H4 (cell line): ENCODE data around the gene CD6. TPM values are rescaled to one million over a fixed set of nuclear protein-coding genes. Genes with fewer than 3 reads are reported as not detected.
"Not testable (repeated sequence)": the region's sequence is repeated elsewhere in the genome, so short reads cannot be mapped to it uniquely, and the experiment has no call there.

Source experiments
- DNase-seq: peaks from one replicate; pipeline ENCODE4 v3.0.0-alpha.2; 2015; ENCODE audit warnings: low spot score
- total RNA-seq: library from RNA; depleted of rRNA; stranded (reverse); fragments of >200 nt; shearing (Covaris generic); gene quantifications from 2 replicates; pipeline ENCODE4 v1.2.3, GENCODE V29; 2014

Gene CD6
- total RNA-seq, 1 experiment from 2014 or later: not detected

DNA sequence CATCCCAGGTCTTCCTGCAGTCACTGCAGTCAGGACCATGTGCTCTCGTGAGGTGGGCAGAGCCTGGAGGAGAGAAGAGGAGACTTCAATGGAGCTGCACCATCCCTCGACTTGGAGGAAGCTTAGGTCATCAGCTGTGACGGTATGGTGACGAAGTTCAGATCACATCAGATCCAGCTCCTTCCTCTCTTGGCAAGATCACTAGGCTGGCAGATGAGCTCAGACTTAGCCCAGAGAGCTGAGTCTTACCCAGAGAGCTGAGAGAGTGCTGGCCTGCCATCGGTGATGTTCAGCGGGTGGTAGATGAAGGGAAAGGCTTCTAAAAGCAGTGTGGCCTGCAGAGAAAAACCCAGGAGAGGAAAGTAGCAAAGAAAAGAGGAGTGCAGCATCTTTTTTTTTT is 17.7 kb upstream of the CD6 start:
- no peak for DNase-seq

DNA sequence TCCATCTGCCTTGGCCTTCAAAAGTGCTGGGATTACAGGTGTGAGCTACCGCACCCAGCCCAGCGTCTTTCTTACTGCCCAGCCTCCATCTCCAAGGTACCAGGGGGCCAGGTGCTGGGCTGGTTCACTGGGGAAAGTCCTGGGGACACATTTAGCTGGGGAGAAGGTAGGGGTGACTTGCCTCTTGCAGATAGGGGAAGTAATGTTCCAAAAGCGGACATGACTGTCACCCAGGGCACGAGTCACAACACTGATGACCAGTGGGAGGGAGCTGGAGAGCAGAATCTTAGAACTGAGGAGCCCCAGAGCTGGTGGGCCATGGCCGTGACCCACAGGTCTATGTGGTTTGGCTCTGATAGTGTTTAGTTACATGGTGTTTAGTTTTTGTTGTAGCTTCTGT is 17.1 kb upstream of the CD6 start:
- DNase-seq: no peak

DNA sequence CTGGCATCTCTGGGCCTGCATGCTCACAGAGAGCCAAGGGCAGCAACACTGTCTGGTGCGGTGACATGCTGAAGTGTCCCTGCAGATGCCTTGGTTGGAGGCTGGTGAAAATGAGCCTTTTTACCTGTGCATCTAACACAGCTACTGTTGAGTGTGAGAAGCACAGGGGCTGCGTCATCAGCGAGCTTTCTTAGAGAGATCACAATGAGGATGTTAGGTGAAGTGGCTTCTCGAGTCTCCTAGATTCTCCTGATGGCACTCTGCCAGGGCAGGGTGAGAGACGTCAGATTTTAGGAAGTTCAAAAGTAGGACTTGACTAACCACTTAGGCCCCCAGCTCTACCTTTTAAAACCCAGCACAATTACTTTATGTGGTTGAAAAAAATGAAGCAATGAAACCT is 15.9 kb upstream of the CD6 start:
- no peak for DNase-seq

DNA sequence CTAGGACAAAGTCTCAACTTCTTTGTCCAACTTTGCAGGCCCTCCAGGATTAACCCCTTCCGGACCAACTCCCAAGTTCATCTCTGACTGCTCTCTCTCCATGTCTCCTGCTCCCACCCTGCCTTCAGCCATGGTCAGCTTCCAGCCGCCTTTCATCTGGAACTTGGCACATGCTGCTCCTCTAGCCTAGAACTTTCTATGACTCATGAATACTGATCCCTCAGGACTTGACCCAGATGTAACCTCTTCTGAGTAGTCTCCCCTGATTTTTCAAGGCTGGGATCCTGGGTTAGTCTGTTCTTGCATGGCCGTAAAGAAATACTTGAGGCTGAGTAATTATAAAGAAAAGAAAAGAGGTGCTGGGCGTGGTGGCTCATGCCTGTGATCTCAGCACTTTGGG is 14.3 kb upstream of the CD6 start:
- DNase-seq: no peak

DNA sequence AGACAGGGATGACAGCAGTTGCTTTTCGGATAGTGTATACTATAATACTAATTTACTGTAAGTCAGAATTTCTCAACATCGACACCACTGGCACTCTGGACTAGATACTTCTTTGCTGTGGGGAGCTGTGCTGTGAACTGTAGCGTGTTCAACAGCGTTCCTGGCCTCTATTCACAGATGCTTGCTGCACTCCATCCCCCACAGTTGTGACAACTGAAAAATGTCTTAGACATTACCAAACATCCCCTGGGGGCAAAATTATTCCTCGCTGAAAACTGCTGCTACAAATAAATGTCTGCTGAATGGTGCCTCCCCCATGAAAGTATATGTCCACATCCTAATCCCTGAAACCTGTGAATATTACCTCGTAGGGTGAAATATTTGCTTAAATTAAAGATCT is 12.0 kb upstream of the CD6 start:
- DNase-seq: no peak

DNA sequence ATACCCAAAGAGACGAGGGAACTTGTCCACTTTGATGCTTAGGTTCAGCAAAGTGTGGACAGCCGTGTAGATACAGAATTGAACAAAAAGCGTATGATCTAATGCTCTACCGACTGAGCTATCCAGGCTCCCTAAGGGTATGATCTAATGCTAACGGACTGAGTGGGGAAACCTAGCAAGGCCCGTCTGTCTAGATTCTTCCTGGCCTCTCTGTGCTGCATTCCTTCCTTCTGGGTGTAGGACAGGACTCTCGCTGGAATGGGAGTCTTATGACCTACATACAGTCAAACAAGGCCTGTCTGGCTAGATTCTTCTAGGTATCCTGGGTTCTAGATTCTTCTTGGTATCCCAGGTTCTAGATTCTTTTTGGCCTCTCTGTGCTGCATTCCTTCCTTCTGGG is 11.1 kb upstream of the CD6 start:
- no peak for DNase-seq

DNA sequence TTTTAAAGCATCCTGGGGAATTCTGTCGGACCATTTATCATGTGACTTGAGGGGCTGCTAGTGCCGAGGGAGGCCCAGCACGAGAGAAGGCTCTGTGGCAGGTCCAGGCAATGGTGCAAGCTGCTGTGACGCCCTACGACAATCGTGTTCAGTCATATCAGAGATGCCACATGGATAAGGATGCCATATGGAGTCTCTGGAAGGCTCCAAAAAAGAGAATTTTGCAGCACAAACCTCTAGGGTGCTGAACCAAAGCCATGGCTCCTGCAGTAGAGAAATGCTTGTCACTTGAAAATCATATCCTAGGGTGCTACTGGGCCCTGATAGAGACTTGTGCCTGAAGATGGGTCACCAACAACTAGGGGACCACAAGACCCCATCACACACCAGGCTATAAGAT is 6.7 kb upstream of the CD6 start:
- no peak for DNase-seq

DNA sequence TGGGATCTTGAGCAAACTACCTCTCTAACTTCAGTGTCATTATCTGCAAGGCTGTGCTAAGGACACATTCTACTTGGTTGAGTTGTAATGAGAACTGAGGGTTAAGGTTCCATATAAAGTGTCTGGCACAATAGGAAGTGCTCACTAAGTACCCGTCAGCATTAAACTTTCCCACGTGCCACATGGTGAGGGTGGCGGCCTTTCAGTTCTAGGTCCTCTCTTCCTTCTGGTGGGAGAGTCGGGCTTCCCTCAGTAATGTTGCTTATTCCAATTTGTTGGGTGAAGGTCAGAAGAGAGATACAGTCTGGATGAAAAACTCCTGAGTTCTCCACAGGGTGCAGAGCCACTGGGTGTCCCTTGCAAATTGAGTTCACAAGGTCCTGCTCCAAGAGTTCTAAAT is 4.6 kb upstream of the CD6 start:
- DNase-seq: no peak

DNA sequence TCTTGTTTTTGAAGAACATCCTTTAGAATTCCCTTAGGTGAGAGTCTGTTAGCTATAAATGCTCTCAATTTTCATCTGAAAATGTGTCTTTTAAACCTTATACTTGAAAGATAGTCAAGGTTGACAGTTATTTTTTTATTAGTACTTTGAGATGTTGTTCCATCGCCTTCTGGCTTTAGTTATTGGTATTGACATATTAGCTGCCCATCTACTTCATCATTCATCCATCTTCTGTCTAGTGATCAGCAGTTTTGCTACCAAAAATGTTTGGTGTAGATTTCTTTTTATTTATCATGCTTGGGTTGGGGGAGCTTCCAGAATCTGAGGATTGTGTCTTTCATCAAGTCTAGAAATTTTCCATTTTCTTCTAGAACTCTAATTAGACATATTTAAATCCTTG is 3.3 kb upstream of the CD6 start:
- no peak for DNase-seq

DNA sequence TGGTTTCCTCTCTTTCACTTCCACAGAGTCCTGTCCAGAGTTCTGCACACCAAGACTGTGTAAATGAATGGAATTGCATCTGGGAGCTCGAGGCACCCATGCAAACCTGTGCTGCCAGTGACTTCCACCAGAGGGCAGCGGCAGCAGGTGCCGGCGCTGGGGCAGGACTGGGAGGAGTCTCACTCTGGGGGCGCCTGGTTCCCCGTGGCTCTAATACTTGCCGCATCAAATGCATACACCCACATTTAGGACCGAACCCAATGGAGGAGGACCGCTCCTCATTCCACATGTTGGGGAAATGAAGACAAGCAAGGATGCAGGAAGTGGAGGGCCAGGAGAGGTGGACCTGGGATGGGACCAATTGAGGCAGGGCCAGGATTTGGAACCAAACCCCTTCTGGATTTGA is 1.1 kb upstream of the CD6 start:
- DNase-seq: no peak

DNA sequence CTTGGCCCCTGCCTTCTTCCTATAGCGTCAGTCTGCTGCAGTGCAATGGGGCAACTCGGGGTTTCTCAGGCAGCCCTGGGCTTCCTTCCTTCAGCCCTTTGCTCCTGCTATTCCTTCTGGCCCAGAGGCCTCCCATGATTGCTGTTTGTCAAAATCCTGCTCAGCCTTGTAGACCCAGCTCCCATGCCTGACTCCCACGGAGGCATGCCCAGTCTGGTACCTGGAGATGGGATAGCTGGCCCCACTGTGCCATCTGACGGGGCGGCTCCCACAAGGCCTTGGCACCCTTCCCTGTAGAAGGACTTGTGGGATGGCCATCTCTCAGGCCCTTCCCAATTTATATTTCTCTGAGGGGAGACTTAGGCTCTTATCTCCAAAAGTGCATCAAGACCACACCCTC is 590 bp upstream of the CD6 start:
- no peak for DNase-seq

DNA sequence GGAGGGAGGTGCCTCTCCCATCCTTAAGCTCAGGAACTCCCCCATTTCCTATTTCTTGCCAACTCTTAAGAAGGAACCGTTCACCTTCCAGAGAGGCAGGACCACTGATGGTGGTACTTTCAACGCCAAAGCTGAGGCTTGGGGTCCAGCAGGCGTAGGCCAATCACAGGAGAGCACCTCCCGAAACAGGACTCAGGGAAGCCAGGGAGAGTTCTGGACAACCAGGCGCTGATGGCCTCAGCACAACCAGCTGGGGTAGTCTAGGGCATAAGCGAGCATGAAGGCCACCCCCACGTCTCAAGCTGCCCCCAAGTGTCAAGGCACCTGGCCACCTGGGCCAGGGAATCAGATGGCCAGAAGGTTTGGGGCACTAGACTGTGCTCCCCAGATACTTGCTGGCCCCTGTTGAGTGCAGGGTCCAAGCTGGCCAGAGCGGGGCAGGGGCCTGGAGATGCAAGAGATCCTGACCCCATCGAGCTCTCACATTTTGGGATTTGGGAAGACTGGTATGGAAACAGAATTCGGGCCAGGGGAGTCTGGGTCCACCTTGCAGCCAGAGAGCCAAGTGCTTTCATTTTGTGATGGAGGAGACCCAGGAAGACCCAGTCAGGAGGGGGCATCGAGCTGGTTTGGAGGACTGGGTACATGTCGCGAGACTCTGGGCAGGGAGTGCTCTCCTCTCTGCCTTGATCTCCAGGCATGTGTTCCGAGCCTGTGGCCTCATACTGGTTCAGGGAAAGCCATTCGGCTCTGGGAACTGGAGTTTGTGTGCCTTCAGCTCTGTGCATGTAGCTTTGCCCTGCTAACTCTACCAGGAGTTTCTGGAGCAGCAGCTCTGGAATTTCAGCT is 926 bp downstream of the CD6 start:
- no peak for DNase-seq

DNA sequence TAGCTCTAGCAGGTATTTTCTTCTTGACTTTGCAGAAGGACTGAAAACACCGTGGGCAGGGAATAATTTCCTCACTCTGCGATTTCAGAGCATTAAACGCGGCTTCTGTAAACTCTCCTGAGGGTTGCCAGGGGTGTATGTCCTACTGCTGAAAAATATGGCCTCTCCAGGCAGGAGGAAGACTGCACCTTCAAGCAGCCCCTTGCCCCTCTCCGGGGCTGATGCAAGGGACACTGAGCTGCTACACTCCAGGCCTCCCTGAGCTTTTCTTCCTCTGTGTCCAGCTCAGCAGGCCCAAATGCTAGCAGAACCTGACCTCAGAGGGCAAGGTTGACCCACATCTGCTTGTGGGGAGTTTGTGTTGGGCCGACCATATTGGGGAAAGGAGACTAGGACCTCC is 2.2 kb downstream of the CD6 start:
- no peak for DNase-seq

DNA sequence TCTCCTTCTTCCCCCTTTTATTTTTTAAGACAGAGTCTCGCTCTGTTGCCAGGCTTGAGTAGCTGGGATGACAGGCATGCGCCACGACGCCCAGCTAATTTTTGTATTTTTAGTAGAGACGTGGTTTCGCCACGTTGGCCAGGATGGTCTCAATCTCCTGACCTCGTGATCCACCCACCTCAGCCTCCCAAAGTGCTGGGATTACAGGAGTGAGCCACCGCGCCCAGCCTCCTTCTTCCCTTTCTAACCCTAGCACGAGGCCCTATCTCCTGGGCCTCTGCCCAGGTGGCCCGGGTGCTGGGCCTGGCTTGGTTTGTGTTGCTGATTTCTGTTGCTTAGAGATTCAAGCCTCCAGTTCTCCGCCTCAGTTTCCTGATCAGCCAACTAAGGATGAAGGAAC is 2.8 kb downstream of the CD6 start:
- DNase-seq: not testable (repeated sequence)

DNA sequence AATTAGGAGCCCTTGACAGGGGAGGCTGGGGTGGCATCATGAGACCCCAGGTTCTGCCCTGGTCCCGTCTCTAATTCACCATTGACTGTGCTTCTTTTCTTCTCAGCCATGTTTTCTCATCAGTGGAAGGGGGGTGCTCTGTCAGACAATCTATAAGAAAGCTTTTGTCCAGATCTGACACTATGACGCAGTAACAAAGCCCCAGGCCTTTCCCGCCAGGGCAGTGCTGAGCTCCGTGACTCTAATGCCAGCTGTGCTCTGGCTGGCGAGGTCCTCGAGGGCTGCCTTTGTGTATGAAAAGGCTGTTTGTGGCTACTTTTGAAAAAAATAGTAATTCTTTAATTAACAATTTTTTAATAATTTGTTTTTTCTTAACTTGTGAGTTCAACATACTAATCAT is 3.2 kb downstream of the CD6 start:
- no peak for DNase-seq

DNA sequence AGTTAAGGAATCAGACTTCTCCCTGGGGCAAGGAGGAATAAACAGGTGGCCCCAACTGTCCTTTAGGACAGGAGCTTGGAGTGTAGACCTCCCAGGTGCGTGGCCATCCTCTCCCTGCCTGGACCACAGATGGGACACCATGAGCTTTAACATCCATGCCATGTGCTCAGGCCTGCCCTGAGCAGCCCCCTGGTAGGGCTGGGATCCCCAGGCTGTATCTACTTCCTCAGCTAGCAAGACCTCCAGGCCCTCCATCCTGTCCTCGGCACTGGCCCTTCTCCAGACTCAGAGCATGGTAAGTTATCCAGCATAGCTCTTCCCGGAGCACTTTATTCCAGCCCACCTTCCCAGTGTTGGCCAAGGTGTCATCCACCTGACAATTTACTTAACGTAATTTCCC is 5.7 kb downstream of the CD6 start:
- no peak for DNase-seq

DNA sequence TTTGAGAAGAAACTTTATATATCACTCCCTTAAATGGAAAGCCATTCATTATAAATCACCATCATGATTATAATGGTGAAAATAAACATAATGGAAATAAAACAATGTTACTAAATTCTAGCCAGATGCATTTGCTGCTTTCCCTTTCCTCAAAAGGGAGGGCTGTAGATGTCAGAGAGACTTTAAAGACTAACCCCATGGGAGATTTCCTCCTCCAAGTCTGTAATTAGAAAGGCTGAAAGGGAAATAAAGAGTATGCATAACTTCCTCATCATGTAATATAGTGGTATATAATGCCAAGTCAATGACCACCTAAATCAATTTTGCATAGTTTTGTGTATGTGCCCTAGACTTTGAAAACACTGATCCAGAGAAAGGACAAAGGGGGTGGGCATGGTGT is 6.4 kb downstream of the CD6 start:
- DNase-seq: no peak

DNA sequence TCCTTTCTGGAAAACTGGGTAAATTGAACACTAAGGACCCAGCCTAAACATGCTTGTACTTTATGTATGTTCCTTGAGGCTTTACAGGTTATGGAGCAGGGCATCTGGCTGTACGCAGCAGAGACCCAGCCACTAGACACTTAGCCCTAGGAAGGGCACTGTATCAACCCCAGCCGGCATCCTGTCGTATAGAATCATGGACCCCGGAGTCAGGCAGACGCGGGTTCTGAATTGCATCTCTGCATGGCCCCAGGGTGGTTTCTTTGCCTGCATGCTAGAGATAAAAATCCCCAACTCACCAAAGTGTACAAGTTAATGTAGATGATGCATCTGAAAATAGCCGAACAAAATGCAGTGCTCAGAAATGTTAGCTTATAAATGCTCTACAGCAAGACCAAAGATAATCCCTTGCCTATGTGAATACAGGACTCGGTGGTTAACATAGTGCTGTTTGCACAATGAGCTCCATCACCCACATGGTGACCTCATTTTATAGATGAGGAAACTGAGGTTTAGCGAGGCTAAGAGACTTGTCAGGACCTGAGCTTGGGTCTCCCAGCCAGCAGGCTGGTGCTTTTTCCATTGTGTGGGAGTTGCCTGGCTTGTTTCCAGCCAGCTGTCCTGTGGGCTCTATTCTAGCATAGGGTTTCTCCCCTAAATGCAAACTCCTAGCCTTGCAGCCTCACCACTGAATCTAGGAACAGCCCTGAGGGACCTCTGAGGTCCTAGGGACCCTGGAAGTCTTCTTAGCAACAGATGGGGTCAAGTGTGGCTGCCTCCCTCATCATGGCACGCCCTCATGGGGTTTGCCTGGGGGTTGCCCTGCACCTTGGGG is 7.3 kb downstream of the CD6 start:
- DNase-seq: no peak

DNA sequence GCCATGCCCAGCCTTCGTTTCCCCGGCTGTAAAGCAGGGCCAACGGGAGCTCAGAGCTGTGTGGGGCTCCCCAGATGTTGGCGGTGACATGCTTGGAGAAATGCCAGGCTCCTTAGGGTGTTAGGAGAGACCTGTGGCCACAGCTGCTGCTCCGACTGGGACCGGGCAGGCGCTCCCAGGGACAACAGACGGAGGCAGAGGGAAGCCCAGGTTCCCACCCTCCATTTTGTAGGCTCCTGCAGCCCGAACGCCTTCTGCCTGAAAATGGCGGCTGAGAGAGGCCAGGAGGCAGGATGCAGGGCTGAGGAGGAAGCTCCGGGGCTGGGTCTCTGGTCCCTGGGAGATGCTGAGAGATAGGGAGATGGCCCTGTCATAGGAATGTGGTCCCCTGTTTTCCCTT is 10.0 kb downstream of the CD6 start:
- DNase-seq: no peak

DNA sequence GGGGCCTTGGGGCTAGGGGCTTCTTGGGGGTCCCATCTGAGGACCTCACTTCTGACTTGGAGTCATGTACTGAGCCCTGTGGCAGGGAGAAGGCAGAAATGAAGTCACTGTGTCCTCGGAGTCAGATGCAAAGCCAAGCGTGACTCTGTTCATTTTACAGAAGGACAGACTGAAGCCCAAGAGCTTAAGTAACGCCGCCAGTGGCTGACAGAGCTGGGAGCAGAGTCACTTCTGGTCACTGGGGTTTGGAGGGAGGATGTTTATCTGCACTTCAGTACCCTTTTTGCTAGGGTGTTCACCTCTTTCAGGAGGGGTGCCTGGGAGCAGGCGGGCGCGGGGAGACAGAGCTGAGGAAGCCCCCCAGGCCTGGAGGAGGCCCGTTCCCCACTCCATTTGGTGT is 10.7 kb downstream of the CD6 start:
- DNase-seq: no peak

DNA sequence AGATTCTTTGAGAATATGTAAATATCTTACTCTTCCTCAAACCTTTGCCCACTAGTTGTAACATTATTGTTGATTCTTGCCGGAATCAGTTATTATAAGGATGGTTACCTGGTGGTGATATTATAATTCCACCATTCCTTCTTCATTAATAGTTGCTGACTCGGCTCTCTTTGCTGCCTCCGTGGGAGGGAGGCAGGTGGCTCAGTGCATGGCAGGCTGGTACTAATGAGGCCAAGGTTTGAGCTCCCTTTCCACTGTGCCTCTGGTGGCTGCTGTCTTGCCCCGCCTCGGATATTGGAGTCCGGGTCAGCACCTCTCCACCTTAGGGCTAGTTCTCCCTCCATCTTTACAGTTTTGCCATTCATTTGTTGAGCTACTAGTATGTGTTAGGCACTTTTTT is 12.7 kb downstream of the CD6 start:
- DNase-seq: no peak

DNA sequence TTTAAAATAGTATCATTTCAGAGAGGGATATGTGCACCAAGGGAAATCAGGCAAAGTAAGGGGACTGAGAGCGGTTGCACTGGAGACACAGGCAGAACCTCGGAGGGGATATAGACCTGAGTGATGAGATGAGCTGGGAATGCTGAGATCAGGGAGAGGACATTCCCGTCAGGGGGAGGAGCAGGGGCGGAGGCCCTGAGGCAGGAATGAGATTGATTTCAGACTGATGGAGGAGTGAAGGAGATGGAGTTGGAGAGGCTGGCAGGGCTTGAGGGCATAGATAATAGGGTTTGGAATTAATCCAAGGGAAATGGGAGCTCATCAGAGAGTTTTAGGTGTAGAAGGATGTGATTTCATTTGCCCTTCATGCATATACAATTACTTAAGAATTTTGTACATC is 13.2 kb downstream of the CD6 start:
- no peak for DNase-seq

DNA sequence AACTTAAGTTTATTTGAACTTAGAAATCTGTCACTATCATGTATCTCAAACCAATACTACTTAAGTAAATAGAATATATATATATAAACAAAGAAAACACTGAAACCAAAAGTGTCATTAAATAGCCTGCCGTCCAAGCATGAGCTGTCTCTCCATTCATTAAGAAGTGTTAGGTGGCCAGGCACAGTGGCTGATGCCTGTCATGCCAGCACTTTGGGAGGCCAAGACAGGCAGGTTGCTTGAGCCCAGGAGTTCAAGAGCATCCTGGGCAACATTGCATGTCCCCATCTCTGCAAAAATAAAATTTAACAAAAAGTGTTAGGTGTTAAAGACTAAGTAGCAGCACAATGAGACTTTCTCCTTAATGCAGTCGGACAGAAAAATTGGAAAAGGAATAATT is 14.0 kb downstream of the CD6 start:
- DNase-seq: no peak
